Measurements from ENCODE around the gene SLC38A5.
"Not testable (repeated sequence)": the region's sequence is repeated elsewhere in the genome, so short reads cannot be mapped to it uniquely, and the experiment has no call there.

SLC38A5 gene

GRCh38 chrX:48470110-48470832 is at the start of gene SLC38A5:
Gene SLC38A5, minus strand, starts transcription at chrX:48470260. Its CDS starts 2,336 bp downstream, at chrX:48467924.
- DNase-seq (ENCODE audit: low read depth, low spot score), result no peak

- not testable (repeated sequence) for DNase-seq (ENCODE audit: low read depth, low spot score)
These were observed 49.4 kb upstream of the SLC38A5 start for GRCh38 chrX:48519481-48519880.

GRCh38 chrX:48516987-48517386 is 46.9 kb upstream of the SLC38A5 start:
- no peak for DNase-seq (ENCODE audit: low read depth, low spot score)

GRCh38 chrX:48516285-48516684 is 46.2 kb upstream of the SLC38A5 start:
- DNase-seq (ENCODE audit: low read depth, low spot score), result no peak

GRCh38 chrX:48515842-48516241 is 45.8 kb upstream of the SLC38A5 start:
- DNase-seq (ENCODE audit: low read depth, low spot score), result no peak

GRCh38 chrX:48514868-48515460 is 44.9 kb upstream of the SLC38A5 start:
- no peak for DNase-seq (ENCODE audit: low read depth, low spot score)

GRCh38 chrX:48514126-48514806 is 44.2 kb upstream of the SLC38A5 start:
- no peak for DNase-seq (ENCODE audit: low read depth, low spot score)

- no peak for DNase-seq (ENCODE audit: low read depth, low spot score)
These were observed 43.6 kb upstream of the SLC38A5 start for GRCh38 chrX:48513670-48514069.

- DNase-seq (ENCODE audit: low read depth, low spot score), result no peak
These were observed 42.4 kb upstream of the SLC38A5 start for GRCh38 chrX:48512371-48512935.

GRCh38 chrX:48511560-48511959 is 41.5 kb upstream of the SLC38A5 start:
- DNase-seq (ENCODE audit: low read depth, low spot score), result no peak

GRCh38 chrX:48509619-48510018 is 39.6 kb upstream of the SLC38A5 start:
- DNase-seq (ENCODE audit: low read depth, low spot score), result no peak

GRCh38 chrX:48509245-48509590 is 39.2 kb upstream of the SLC38A5 start:
- no peak for DNase-seq (ENCODE audit: low read depth, low spot score)

- DNase-seq (ENCODE audit: low read depth, low spot score), result no peak
These were observed 38.6 kb upstream of the SLC38A5 start, which contains the start of gene PORCN for GRCh38 chrX:48508400-48509244. Gene PORCN, plus strand, starts transcription at chrX:48508992. Its CDS starts 829 bp downstream, at chrX:48509821.

- no peak for DNase-seq (ENCODE audit: low read depth, low spot score)
These were observed 37.2 kb upstream of the SLC38A5 start for GRCh38 chrX:48507246-48507645.

- DNase-seq (ENCODE audit: low read depth, low spot score), result no peak
These were observed 35.4 kb upstream of the SLC38A5 start for GRCh38 chrX:48505481-48505880.

- DNase-seq (ENCODE audit: low read depth, low spot score), result no peak
These were observed 34.2 kb upstream of the SLC38A5 start for GRCh38 chrX:48504261-48504660.

GRCh38 chrX:48498374-48498809 is 28.3 kb upstream of the SLC38A5 start:
- no peak for DNase-seq (ENCODE audit: low read depth, low spot score)

GRCh38 chrX:48497871-48498270 is 27.8 kb upstream of the SLC38A5 start:
- DNase-seq (ENCODE audit: low read depth, low spot score), result no peak

- no peak for DNase-seq (ENCODE audit: low read depth, low spot score)
These were observed 26.6 kb upstream of the SLC38A5 start for GRCh38 chrX:48496660-48497059.

GRCh38 chrX:48493890-48494364 is 23.9 kb upstream of the SLC38A5 start:
- DNase-seq (ENCODE audit: low read depth, low spot score), result no peak

- DNase-seq (ENCODE audit: low read depth, low spot score), result no peak
These were observed 22.3 kb upstream of the SLC38A5 start for GRCh38 chrX:48492293-48492910.
